Mucosa of stomach (tissue), 1 donor: ENCODE results near the gene SCAMP2.

Source experiments
- H3K27me3 ChIP-seq: one replicate; pipeline ENCODE4 v1.7.0; 2013; ENCODE audit warnings: mild to moderate bottlenecking, low read length; ENCODE audit not compliant: control insufficient read depth, insufficient read depth
- H3K36me3 ChIP-seq: one replicate; pipeline ENCODE4 v1.7.0; 2013; ENCODE audit warnings: low read length; ENCODE audit not compliant: control insufficient read depth, insufficient read depth
- H3K4me1 ChIP-seq: one replicate; pipeline ENCODE4 v1.7.0; 2013; ENCODE audit warnings: mild to moderate bottlenecking, low read length; ENCODE audit not compliant: control insufficient read depth, insufficient read depth
- H3K4me3 ChIP-seq: one replicate; pipeline ENCODE4 v1.7.0; 2013; ENCODE audit warnings: low read length
- H3K9ac ChIP-seq: one replicate; pipeline ENCODE4 v1.7.0; 2013; ENCODE audit warnings: mild to moderate bottlenecking, low read length, moderate library complexity
- H3K9me3 ChIP-seq: one replicate; pipeline ENCODE4 v1.7.0; 2013; ENCODE audit warnings: mild to moderate bottlenecking, low read length, moderate library complexity; ENCODE audit not compliant: control insufficient read depth
- donor health status: Pancreatic carcinoma.

Gene SCAMP2

DNA sequence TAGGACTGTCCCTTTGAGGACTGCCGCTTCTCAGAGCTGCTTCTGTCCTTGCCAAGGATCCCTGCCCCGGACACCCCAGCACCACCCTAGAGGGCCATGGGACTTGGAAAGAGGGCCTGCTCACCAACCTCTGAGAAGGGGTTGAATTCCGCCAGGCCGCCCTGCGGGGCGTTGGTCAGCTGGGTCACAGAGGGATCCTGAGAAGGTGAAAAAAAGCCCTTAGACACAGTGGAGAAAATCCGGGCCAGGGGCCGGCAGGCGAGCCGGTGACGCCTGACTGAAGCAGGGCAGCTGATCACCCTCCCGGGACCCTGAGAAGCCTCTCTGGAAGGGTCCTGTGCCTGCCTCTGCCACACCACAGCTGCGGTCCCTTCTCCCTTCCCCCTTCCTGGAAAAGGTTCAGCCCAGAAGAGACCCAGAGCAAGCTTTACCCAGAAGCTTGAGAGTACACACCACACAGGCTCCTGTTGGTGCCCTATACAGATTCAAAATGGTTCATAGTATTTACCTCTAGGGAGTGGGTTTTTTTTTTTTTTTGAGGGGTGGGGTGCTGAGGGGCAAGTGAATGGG lies 18.6 kb downstream of the SCAMP2 start:
- Histone ChIP-seq H3K4me3 (no peak overlapping the region), H3K4me1 (peaks cover 47% of the 10 kb centered on the region), H3K27me3 (no peaks in the 10 kb centered on the region), H3K9me3 (no peaks in the 10 kb centered on the region), H3K9ac (no peak overlapping the region), H3K36me3 (peaks cover 25% of the 10 kb centered on the region)

DNA sequence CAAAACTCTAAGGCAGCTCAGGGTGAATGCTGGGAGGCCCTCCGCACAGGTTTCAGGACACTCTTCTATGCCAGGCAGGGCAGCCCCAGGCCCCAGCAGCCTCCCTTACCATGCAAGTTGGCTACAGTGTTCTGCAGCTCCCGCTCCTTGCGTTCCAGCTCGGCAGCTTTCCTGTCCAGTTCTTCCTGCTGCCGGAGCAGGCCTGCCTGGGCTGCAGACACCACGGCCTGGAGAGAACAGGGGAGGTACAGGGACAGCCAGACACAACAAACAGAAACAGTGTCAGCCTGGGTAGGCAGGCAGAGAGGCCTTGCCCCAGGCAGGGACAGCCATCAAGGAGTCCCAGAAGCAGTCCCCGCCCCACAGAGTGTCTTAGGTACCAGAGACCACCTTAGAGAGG lies 21.2 kb downstream of the SCAMP2 start:
- Histone ChIP-seq H3K9ac (no peak overlapping the region), H3K4me3 (no peak overlapping the region), H3K36me3 (peaks cover 41% of the 10 kb centered on the region), H3K9me3 (no peaks in the 10 kb centered on the region), H3K27me3 (no peaks in the 10 kb centered on the region), H3K4me1 (peaks cover 38% of the 10 kb centered on the region)

DNA sequence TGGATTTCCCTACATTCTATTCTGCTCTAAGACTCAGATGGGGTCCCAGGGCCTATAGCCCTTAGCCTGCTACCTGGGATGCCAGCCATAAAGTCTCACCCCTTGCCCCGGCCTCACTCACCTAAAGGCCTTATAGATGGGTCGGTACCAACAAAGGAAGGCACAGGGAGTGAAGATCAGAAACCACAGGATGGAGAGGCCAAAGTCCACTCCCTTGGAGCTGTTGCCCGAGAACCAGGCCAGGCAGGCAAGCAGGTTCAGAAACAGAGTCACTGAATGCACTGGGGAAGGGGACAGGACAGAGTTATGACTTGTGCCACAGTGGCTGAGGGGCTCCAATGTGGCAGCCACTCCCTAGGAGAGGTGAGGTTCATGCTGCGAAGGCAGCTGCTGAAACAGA lies 22.8 kb downstream of the SCAMP2 start:
- Histone ChIP-seq H3K27me3 (no peaks in the 10 kb centered on the region), H3K9me3 (no peaks in the 10 kb centered on the region), H3K9ac (no peak overlapping the region), H3K4me1 (peaks cover 37% of the 10 kb centered on the region), H3K36me3 (peaks cover 45% of the 10 kb centered on the region), H3K4me3 (no peak overlapping the region)

DNA sequence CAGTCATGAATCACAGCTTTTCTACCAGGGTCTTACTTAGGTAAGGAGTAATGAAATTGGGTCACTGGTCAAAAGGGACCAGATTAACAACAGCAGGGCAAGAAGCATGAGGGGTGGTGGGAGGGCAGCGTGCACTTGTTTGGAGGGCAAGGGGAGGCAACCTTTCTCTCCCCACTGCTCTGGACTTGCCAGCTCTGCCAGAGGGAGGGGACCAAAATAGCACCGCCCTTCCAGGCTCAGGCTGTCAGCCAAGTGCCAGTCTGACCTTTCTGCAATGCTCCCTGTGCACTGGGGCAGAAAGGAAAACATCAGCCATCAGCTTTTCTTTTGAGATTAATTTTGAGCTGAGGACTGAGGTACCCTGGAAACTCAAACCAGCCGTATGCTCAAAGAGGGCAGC lies 25.7 kb downstream of the SCAMP2 start:
- no peak overlapping the region for H3K4me3 ChIP-seq
- no peaks in the 10 kb centered on the region for H3K27me3 ChIP-seq
- H3K4me1 ChIP-seq: peaks cover 40% of the 10 kb centered on the region
- no peaks in the 10 kb centered on the region for H3K9me3 ChIP-seq
- H3K9ac ChIP-seq: no peak overlapping the region
- peaks cover 30% of the 10 kb centered on the region for H3K36me3 ChIP-seq

DNA sequence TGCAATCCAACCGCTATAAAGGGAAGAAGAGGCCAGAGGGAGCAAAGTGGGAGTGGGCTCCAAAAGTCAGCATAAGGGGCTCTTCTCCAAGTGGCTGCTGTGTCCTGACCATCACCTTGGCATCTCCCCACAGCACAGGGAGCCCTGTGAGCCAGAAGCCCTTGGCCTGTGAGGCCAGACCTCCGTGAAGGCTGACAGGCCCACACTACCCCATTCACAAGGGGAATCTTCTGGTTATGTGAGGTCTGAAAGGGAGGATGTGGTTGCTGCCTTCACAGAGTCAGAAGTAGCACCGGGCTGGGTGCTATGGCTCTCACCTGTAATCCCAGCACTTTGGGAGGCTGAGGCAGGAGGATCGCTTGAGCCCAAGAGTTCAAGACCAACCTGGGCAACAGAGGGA lies 27.6 kb downstream of the SCAMP2 start:
- H3K4me3 ChIP-seq: no peak overlapping the region
- H3K36me3 ChIP-seq: peaks cover 25% of the 10 kb centered on the region
- H3K9ac ChIP-seq: peak overlapping the region; percentile 12
- H3K4me1 ChIP-seq: peaks cover 40% of the 10 kb centered on the region
- no peaks in the 10 kb centered on the region for H3K9me3 ChIP-seq
- no peaks in the 10 kb centered on the region for H3K27me3 ChIP-seq

DNA sequence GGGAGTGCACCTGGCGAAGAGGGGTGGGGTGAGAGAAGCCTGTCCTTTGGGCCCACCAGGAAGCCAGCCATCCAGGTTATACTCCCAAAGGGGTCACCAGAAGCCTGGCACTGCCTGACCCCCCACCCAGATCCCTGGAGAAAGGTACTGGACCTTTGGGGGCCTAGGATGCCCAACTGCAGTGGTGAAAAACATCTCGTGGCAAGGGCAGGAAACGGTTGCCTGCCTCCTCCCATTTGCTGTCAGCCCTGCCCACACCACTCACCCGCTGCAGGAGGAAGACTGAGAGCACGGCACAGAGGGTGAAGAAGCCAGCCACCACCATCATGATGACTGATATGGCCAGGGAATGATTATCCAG lies 28.0 kb downstream of the SCAMP2 start:
- Histone ChIP-seq H3K9ac (peak overlapping the region; percentile 12), H3K4me1 (peaks cover 37% of the 10 kb centered on the region), H3K9me3 (no peaks in the 10 kb centered on the region), H3K36me3 (peaks cover 25% of the 10 kb centered on the region), H3K4me3 (no peak overlapping the region), H3K27me3 (no peaks in the 10 kb centered on the region)

DNA sequence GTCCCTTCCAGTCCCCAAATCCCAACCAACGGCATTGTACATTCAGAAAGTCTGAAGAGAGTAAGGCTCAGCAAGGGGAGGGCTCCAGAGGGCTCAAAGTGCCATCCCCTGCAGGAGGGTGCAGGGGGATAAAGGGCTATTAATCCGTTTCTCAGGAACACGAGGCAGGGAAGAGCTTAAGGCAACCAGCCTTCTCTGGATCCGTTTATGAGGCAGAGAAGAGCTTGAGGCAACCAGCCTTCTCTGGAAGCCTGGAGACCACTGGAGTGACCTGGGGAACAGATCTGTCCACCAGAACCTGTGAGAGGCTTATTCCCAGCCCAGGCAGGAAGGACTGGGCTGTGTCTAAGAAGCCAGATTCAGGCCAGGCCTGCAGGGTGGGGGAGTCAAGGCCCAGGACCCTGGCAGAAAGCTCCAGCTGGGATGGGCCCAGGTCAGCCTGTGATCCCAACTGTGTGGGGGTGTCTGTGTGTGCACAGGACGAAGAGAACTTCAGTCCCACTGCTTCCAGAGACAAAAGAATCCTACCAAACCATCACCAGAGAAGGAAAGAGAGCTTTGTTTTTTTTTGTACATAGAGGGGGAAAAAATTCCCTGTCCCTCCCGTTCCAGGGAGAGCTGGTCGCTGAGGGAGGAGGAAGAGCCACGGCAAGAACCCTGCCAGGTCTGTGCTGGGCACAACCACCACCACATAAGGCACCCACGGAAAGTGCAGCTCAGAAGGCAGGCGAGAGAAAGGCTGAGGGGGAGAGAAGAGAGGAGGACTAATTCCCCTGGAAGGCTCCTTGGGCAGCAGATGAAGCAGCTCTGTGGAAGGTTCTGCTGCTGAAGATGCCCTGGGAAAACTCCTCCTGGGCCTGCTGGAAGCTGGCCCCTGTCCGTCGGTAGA lies 28.6 kb downstream of the SCAMP2 start:
- Histone ChIP-seq H3K36me3 (peaks cover 25% of the 10 kb centered on the region), H3K9ac (peak overlapping the region; percentile 44), H3K4me3 (no peak overlapping the region), H3K27me3 (no peaks in the 10 kb centered on the region), H3K9me3 (no peaks in the 10 kb centered on the region), H3K4me1 (peaks cover 35% of the 10 kb centered on the region)

DNA sequence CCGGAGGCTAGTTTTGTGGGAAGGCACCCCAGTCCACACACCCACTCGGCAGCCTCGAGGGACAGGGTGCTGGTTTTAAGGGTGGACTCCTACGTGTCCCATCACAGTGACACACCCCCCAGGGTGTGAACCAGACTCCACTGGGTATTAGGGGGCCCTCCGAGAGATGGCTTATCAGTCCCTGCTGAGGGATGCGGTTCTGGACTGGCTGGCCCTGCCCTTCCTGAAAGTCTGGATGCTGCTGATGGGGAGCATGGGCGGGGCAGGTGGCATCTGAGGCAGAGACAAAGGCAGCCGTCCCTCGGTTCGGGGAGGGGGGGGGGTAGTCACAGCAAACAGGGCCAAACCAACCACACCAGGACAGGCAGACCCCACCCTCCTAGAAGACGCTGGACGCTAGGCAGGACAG lies 29.3 kb downstream of the SCAMP2 start:
- Histone ChIP-seq H3K27me3 (no peaks in the 10 kb centered on the region), H3K4me3 (no peak overlapping the region), H3K9me3 (no peaks in the 10 kb centered on the region), H3K9ac (peak overlapping the region; percentile 44), H3K36me3 (peaks cover 25% of the 10 kb centered on the region), H3K4me1 (peaks cover 35% of the 10 kb centered on the region)

DNA sequence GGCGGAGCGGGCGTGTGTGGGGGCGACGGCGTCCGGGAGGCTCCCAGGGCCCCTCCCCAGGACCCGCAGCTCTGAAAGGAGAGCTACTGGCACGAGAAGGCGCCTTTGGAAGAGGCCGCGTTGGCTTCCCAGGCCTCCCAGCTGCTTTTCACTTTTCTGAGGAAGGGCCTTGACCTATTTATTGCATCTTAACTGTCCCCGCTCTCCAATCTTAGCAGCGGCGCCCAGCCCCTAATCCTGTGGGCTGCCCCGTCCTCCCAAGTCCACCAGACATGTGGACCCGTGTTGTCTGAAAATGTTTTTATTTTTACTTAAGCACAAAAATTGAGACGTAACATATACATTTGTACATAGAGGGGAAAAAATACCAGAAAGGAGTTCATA lies 29.7 kb downstream of the SCAMP2 start:
- H3K9me3 ChIP-seq: no peaks in the 10 kb centered on the region
- H3K36me3 ChIP-seq: peaks cover 22% of the 10 kb centered on the region
- H3K9ac ChIP-seq: peak overlapping the region; percentile 44
- H3K4me1 ChIP-seq: peaks cover 33% of the 10 kb centered on the region
- H3K4me3 ChIP-seq: no peak overlapping the region
- H3K27me3 ChIP-seq: no peaks in the 10 kb centered on the region

DNA sequence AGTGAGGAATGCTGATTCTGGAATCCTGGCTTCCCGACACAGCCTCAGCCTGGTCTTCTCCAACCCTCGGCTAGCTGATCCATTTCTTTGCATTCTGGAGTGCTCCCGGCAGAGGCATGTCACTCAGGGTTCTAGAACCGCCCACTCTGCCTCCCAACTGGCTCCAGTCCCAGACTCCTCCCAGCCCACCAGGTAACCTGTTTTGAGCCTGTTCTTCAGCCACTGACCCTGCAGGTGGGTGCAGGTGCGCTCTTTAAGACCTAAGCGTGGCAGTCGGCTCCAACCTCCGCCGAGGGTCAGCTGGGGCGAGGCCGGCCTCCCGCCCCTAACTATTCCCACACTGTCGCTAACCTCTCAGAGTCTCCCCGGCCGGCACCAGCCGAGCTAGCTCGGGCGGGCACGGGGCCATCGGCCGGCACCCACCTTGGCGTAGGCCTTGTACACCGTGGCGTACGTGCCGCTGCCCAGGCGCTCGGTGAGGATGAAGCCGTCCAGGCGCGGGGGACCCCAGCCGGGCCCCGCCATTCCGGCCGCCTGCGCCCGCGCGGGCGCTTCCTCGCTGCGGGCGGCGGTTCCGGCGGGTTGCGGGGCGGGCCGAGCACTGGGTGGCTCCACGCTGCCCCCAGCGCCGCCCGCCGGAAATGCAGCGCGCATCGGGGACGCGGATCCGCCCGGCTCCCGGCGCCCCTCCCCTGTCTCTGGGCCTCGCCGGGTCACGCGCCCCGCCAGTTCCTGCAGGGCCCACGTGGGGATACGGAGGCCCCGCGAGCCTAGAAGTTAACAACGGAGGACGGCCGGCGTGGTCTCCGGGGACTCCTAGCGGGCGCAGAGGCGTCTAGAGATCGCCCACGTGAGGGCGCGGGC lies 30.4 kb downstream of the SCAMP2 start, which contains the start of gene ULK3:
ULK3 (minus strand) TSS at position 576 of the 864 bp plus-strand sequence; CDS start at position 525, 51 bp downstream.
- no peaks in the 10 kb centered on the region for H3K9me3 ChIP-seq
- H3K36me3 ChIP-seq: peaks cover 17% of the 10 kb centered on the region
- H3K9ac ChIP-seq: peak within 1 kb of the TSS; percentile 71
- H3K4me3 ChIP-seq: peak within 1 kb of the TSS; percentile 48
- H3K4me1 ChIP-seq: peaks cover 27% of the 10 kb centered on the region
- no peaks in the 10 kb centered on the region for H3K27me3 ChIP-seq

DNA sequence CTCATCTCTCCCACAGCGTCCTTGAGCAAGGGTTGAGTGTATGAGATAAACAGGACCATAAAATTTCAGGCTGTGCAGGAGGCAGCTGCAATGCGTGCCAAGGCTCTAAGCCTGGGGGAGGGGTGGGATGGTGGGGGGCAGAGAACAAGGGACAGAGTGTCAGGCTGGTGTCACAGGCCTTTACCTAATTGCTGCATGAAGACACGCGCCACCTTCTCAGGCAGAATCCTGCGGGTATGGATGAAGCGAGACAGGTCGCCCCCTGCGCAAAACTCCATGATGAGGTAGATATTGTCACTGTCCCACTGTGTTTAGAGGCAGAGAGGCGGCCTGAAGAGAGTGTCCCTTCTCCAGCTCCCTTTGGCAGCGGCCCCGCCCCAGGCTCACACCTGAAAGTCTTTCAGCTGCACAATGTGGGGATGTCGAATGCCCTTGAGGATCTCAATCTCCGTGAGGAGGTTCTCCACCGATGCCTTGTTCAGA lies 31.2 kb downstream of the SCAMP2 start:
- Histone ChIP-seq H3K4me3 (no peak overlapping the region), H3K9me3 (no peaks in the 10 kb centered on the region), H3K36me3 (peaks cover 9% of the 10 kb centered on the region), H3K4me1 (peaks cover 19% of the 10 kb centered on the region), H3K9ac (peak overlapping the region; percentile 71), H3K27me3 (no peaks in the 10 kb centered on the region)
